GM12865 (cell line): ENCODE data around the gene SACM1L.

Experiments used
- DNase-seq: peaks from one replicate; pipeline ENCODE4 v3.0.0; 2010; ENCODE audit warnings: low read depth
- H3K4me3 ChIP-seq: 2 replicates; pipeline ENCODE4 v1.5.1; 2011; ENCODE audit warnings: mild to moderate bottlenecking, low read depth, low read length, control low read depth
- CTCF ChIP-seq: IDR thresholded peaks from 2 replicates; pipeline ENCODE4 v1.5.1; 2011; ENCODE audit warnings: low read length, control low read depth, low read depth, inconsistent platforms; ENCODE audit not compliant: insufficient read depth; ENCODE audit errors: missing control alignments

SACM1L gene

GRCh38 chr3:45785605-45786150 is 96.5 kb downstream of the SACM1L start:
- H3K4me3 ChIP-seq = no peak overlapping the region
- no peak for TF ChIP-seq CTCF
- no peak for DNase-seq

- no peak for TF ChIP-seq CTCF
- DNase-seq = no peak
These were observed 97.8 kb downstream of the SACM1L start for GRCh38 chr3:45786801-45787495.

DNA sequence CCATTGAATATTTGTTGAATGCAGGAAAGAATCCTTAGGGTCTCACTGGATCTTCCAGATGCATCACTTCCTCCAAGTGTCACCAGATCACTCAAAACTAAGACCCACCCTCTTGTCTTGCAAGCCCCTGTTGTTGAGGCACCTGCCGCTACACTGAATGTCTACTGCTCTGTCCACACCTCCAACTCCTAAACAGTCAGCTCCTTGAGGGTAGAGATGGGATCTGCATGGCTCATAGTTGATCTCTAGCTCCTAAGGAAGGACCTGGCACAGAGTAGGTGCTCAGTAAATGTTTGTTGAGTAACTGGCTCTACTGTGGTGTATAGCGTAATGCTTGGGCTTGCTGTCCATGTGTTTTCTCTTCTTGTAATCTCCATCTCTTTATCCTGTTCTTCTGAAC is 98.4 kb downstream of the SACM1L start:
- no peak for TF ChIP-seq CTCF
- DNase-seq = no peak
- H3K4me3 ChIP-seq = no peak overlapping the region

More at GRCh38 chr3:45786801-45787495, 97.8 kb downstream of the SACM1L start:
- no peak overlapping the region for H3K4me3 ChIP-seq

DNA sequence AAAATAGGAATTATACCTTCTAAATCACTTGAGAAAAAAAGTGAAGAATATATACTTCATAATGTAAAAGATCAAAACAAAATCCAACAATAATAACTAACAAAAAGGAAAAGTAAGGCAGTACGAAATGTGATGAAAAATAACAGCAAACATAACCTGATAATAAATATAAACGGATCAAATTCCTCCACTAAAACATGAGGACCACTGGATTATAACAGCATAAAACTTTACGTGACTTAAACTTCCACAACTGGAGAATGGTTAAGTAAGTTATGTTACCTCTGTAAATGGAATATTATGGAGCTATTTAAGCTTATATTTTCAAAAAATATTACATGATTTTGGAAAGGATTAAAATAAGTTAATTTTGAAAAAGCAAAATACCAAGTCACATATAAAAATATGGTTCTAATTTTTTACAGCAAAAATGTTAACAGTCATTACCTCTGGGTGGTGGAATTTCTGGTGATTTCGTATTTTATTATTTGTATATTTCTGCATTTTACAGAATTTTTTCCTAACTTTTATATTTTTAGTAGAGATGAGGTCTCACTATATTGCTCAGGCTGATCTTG is 100.1 kb downstream of the SACM1L start:
- DNase-seq = no peak
- no peak for TF ChIP-seq CTCF
- H3K4me3 ChIP-seq = no peak overlapping the region

DNA sequence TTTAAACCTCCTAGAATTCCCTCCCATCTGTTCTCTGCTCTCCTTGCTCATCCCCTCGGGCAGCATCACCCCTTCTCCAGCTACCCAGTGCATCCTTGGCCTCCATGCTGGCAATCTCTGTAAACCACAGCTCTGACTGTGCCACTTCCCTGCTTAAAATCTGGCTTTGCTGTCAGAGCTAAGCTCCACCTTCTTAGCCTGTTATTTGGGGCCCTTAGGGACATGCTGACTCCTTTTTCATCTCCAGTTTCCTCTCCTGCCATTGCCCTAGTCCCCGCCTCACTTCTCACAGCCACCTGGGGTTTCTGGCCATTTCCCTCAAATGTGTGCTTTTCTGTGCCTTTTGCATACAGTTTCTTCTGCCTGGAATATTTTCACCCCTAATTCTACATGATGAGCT is 101.4 kb downstream of the SACM1L start:
- no peak for TF ChIP-seq CTCF
- no peak overlapping the region for H3K4me3 ChIP-seq
- no peak for DNase-seq

GRCh38 chr3:45792036-45792435 is 102.8 kb downstream of the SACM1L start:
- no peak for TF ChIP-seq CTCF
- no peak for DNase-seq
- no peak overlapping the region for H3K4me3 ChIP-seq

DNA sequence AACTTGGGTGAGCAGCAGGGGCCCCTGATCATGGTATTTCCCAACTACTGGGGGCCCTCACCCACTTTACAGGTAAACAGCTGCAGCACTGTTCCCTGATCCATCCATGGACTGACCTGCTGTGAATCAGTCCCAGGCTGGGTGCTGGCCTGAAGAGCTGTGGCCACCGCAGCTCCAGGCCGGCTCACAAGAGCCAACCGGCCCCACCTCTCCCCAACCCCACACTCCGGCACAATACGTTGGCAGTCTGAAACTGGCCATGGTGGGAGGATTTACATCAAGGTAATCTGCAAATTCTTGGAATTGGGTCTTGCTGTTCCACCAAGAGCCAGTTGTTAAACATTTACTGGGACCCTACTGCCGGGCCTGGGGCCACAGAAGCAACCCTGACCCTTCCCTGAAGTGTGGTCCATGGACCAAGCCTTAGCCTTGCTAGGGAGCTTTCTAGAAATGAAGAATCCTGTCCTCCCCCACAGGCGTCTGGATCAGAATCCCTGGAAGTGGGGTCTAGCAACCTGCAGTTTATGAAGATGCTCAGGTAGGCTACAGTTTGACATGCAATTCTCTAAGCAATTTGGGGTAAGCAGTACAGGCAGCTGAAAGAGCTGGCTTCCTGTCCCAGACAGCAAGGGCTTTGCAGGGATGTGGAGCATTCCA is 103.4 kb downstream of the SACM1L start:
- DNase-seq = no peak
- H3K4me3 ChIP-seq = no peak overlapping the region
- TF ChIP-seq CTCF = no peak
